Body of pancreas (tissue), 4 donors: ENCODE results near the gene FAM161A. TPM values are rescaled to one million over a fixed set of nuclear protein-coding genes. Genes with fewer than 3 reads are reported as not detected.

ENCODE experiments used
- ATAC-seq: fragments of 150-250 bp; one replicate; pipeline ENCODE4 v1.9.1; 2016
- DNase-seq, 4 donors: peaks; one replicate each; pipeline ENCODE4 v3.0.0-alpha.2; 2019
- H3K27ac ChIP-seq, 4 donors: fragments of 200-600 bp; sonication (generic); 1 replicate in 3 of 4; 2 replicates in 1 of 4; pipeline versions ENCODE4 v1.5.1 to v1.6.1; 2016 to 2019; ENCODE audit warnings: mild to moderate bottlenecking in 1 of 4, mixed read lengths in 1 of 4, moderate library complexity in 1 of 4
- H3K27me3 ChIP-seq, 2 donors: fragments of 200-600 bp; sonication (generic); one replicate each; pipeline ENCODE4 v1.6.0; 2016; ENCODE audit warnings: mild to moderate bottlenecking in 1 of 2
- H3K36me3 ChIP-seq, 2 donors: fragments of 200-600 bp; sonication (generic); replicated peaks in 1 of 2; 2 replicates each; pipeline ENCODE4 v1.5.1; 2016; ENCODE audit warnings: low read depth in 2 of 2; ENCODE audit not compliant: insufficient read depth in 1 of 2
- H3K4me1 ChIP-seq: fragments of 200-600 bp; sonication (generic); one replicate; pipeline ENCODE4 v1.6.0; 2016
- H3K4me3 ChIP-seq, 2 donors: fragments of 200-600 bp; sonication (generic); 1 replicate in 1 of 2; 2 replicates in 1 of 2; pipeline ENCODE4 v1.5.1; 2016 to 2019
- H3K9me3 ChIP-seq, 3 donors: fragments of 200-600 bp; sonication (generic); 1 replicate in 2 of 3; 2 replicates in 1 of 3; pipeline ENCODE4 v1.5.1; 2016
- CTCF ChIP-seq, 7 experiments: fragments of 450-650 bp in 4 of 7; fragments of 200-600 bp in 3 of 7; sonication (generic) in 3 of 7; IDR thresholded peaks; one replicate each; pipeline ENCODE4 v1.5.1; 2016 to 2019; ENCODE audit warnings: antibody characterized with exemption in 7 of 7
- POLR2A ChIP-seq, 3 donors: fragments of 450-650 bp; IDR thresholded peaks; one replicate each; pipeline ENCODE4 v1.6.1; 2016; ENCODE audit warnings: antibody characterized with exemption in 3 of 3, mild to moderate bottlenecking in 2 of 3
- WGBS, 2 donors: methylation state at CpG; one replicate each; pipeline ENCODE4 v1.1.5; 2017; 5-methylcytosine and 5-hydroxymethylcytosine counted together
- intact Hi-C: fragments of 100-400 bp; cut with DNase I; formaldehyde crosslinking; loops from one replicate; pipeline ENCODE4 v1.15.1; 2023
- total RNA-seq, 2 donors: library from RNA; depleted of rRNA; stranded (reverse); fragments of >200 nt; gene quantifications; one replicate each; pipeline ENCODE4 v1.1.0, GENCODE V29; 2016

Gene FAM161A, protein sequence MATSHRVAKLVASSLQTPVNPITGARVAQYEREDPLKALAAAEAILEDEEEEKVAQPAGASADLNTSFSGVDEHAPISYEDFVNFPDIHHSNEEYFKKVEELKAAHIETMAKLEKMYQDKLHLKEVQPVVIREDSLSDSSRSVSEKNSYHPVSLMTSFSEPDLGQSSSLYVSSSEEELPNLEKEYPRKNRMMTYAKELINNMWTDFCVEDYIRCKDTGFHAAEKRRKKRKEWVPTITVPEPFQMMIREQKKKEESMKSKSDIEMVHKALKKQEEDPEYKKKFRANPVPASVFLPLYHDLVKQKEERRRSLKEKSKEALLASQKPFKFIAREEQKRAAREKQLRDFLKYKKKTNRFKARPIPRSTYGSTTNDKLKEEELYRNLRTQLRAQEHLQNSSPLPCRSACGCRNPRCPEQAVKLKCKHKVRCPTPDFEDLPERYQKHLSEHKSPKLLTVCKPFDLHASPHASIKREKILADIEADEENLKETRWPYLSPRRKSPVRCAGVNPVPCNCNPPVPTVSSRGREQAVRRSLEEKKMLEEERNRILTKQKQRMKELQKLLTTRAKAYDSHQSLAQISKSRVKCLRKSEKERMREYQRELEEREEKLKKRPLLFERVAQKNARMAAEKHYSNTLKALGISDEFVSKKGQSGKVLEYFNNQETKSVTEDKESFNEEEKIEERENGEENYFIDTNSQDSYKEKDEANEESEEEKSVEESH
- total RNA-seq, result 1 to 10 TPM; 3.0 to 3.1 TPM

GRCh38 chr2:61853847-61854563 lies at the start of gene FAM161A:
FAM161A (minus strand) TSS chr2:61854060; CDS start chr2:61854041, 19 bp downstream.
- H3K4me1 ChIP-seq, result peaks cover 4% of the 10 kb centered on the region
- peak within 1 kb of the TSS; percentile 41 to 44 for H3K4me3 ChIP-seq
- intact Hi-C loops, result no loop called here
- peak in 2 of 3 donors; percentile 52 to 65 for TF ChIP-seq POLR2A (IDR thresholded peaks at IDR 0.05)
- no peak for TF ChIP-seq CTCF (IDR thresholded peaks at IDR 0.05)
- no peaks in the 10 kb centered on the region for H3K9me3 ChIP-seq
- peak; percentile 89 to 93 (median 91) for DNase-seq
- no peaks in the 10 kb centered on the region for H3K36me3 ChIP-seq
- 0 to 1% methylated on average over 20 to 50 of the region's 50 CpGs for WGBS, 2 donors
- H3K27me3 ChIP-seq, result no peaks in the 10 kb centered on the region
- ATAC-seq, result peak; percentile 88
- H3K27ac ChIP-seq, result peak within 1 kb of the TSS; percentile 80 to 96 (median 92)

DNA sequence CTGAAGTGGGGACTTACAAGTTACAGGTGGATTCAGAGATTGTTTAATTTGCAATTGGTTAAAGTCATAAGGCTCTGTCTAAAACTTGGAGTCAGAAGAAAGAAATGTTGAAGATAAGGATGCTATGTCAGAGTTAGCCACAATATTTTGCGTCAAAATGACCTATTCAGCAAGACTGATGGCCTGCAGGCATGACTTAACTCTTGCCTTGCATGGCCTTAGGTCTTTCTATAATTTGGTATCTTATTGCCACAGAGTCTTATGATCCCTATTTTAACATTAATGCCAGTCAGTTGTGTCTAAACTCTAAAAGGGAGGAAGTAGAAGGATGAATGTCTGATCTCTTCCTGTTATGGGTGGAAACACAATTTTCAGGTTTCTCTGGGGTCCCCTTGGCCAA lies 46.4 kb upstream of the FAM161A start:
- no peak for DNase-seq
- H3K36me3 ChIP-seq, result no peaks in the 10 kb centered on the region
- H3K9me3 ChIP-seq, result no peaks in the 10 kb centered on the region
- no peak overlapping the region for H3K27ac ChIP-seq
- TF ChIP-seq POLR2A (IDR thresholded peaks at IDR 0.05), result no peak
- 31 to 50% methylated on average over 1 of the region's 1 CpG for WGBS, 2 donors
- H3K4me3 ChIP-seq, result no peak overlapping the region
- intact Hi-C loops, result no loop called here
- ATAC-seq, result no peak
- H3K4me1 ChIP-seq, result no peaks in the 10 kb centered on the region
- H3K27me3 ChIP-seq, result no peaks in the 10 kb centered on the region

DNA sequence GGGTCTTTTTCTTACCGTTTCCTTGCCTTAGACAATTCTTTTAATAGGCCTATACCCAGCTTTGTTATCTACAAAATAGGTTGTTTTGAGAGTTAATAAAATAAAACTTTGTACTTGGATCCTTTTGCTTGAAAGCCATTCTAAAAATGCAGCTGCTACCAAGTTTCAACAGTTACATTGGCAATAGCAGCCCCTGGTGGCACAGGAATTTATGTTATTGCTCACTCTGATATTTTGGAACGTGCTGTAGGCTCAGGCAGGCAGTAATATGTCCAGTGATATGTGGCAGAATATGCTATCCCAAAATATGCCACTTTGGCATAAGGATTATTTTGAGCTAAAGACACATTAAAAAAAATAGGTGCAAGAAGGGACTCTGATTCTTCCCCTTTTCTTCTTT lies 45.0 kb upstream of the FAM161A start:
- Histone ChIP-seq H3K4me3 (no peak overlapping the region), H3K36me3 (no peaks in the 10 kb centered on the region), H3K9me3 (no peaks in the 10 kb centered on the region), H3K27me3 (no peaks in the 10 kb centered on the region), H3K4me1 (no peaks in the 10 kb centered on the region), H3K27ac (no peak overlapping the region)
- ATAC-seq (no peak), DNase-seq (peak in 2 of 4 donors; percentile 26 to 48)
- TF ChIP-seq POLR2A (IDR thresholded peaks at IDR 0.05), result no peak
- peak in 5 of 7 experiments; percentile 16 to 64 (median 50) for TF ChIP-seq CTCF (IDR thresholded peaks at IDR 0.05)
- WGBS, 2 donors, result 12 to 24% methylated on average over 2 of the region's 2 CpGs
- intact Hi-C loops, result no loop called here

DNA sequence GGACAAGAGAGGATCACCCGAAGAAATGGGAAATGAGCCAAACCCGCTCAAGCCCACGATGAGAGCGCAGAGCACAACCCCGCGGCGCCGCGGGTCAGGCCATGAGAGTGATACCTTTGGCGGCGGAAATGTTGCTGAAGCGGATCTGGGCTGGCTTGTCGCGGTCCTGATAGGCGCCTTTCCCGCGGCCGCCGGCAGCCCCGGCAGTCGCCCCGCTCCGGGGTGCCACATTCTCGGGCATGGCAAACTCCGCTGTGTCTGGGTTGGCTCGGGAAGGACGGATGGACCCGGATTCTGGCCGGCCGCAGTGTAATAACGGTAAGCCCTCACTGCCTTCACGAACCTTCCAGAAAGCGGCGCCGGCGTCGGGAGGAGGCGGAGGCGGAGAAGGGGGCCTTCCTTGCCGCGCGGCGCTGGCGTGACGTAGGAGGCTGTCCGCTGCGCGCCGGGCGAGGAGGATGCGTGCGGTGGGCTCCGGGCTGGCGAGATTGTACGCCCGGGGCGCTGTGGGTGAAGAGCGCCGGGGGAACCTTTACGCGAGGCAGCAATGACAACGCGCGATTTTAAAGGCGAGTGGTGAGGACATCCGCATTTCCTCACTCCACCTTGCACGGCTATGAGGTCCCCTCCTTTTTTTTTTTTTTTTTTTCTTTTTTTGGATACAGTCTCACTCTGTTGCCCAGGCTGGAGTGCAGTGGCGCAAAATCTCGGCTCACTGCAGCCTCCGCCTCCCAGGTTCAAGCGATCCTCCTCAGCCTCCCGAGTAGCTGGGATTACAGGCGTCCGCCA lies 34.6 kb upstream of the FAM161A start, which contains the start of gene CCT4:
Gene CCT4 (minus strand): TSS at position 390 of the 789 bp plus-strand sequence. CDS start 149 bp downstream, at position 241.
- Histone ChIP-seq H3K27me3 (no peaks in the 10 kb centered on the region), H3K36me3 (peaks cover 0 to 8% of the 10 kb centered on the region in 2 donors), H3K9me3 (no peaks in the 10 kb centered on the region), H3K4me1 (peaks cover 26% of the 10 kb centered on the region), H3K27ac (peak within 1 kb of the TSS; percentile 86 to 97 (median 96)), H3K4me3 (peak within 1 kb of the TSS; percentile 47 to 89)
- DNase-seq, result peak; percentile 88 to 91 (median 89)
- intact Hi-C loops, result no loop called here
- ATAC-seq, result peak; percentile 96
- TF ChIP-seq POLR2A (IDR thresholded peaks at IDR 0.05), result peak; percentile 41 to 91 (median 86)
- peak in 2 of 7 experiments; percentile 16 to 19 for TF ChIP-seq CTCF (IDR thresholded peaks at IDR 0.05)
- 0 to 1% methylated on average over 52 to 74 of the region's 74 CpGs for WGBS, 2 donors
